Keratinocyte (primary cell): ENCODE results near the gene LHPP. TPM values are rescaled to one million over a fixed set of nuclear protein-coding genes. Genes with fewer than 3 reads are reported as not detected.

Experiments used
- DNase-seq: peaks from one replicate; pipeline ENCODE4 v3.0.0-alpha.2; 2011; ENCODE audit warnings: low read depth, missing footprints, low spot score
- FAIRE-seq: peaks from 2 replicates; lab custom pipeline; 2011; peaks lifted over from hg19 to GRCh38; lab: Jason Lieb, UNC
- H2AFZ ChIP-seq: 2 replicates; pipeline ENCODE4 v1.6.0; 2012; ENCODE audit warnings: low read length, control low read depth, inconsistent platforms; ENCODE audit not compliant: control insufficient read depth
- H3K27ac ChIP-seq: 2 replicates; pipeline ENCODE4 v1.5.1; 2011; ENCODE audit warnings: low read length; ENCODE audit not compliant: control insufficient read depth, insufficient read depth
- H3K27me3 ChIP-seq: 3 replicates; pipeline ENCODE4 v1.6.0; 2011; ENCODE audit warnings: low read length; ENCODE audit not compliant: control insufficient read depth, insufficient read depth; ENCODE audit errors: extremely low read depth
- H3K36me3 ChIP-seq, 2 experiments: 2 replicates in 1 of 2; 3 replicates in 1 of 2; pipeline ENCODE4 v1.5.1; 2011; ENCODE audit warnings: low read length in 2 of 2, mild to moderate bottlenecking in 1 of 2; ENCODE audit not compliant: control insufficient read depth in 2 of 2, insufficient read depth in 2 of 2; ENCODE audit errors: extremely low read depth in 1 of 2
- H3K4me1 ChIP-seq: 3 replicates; pipeline ENCODE4 v1.5.1; 2011; ENCODE audit warnings: low read length; ENCODE audit not compliant: control insufficient read depth, insufficient read depth; ENCODE audit errors: extremely low read depth
- H3K4me2 ChIP-seq: 3 replicates; pipeline ENCODE4 v1.6.0; 2011; ENCODE audit warnings: low read depth, low read length; ENCODE audit not compliant: control insufficient read depth, insufficient read depth; ENCODE audit errors: extremely low read depth
- H3K4me3 ChIP-seq, 3 experiments: fragments of 200-600 bp in 1 of 3; sonication (generic) in 1 of 3; 2 replicates in 2 of 3; 3 replicates in 1 of 3; pipeline ENCODE4 v1.5.1; 2011 to 2016; ENCODE audit warnings: low read length in 3 of 3, mild to moderate bottlenecking in 3 of 3, control low read depth in 2 of 3, inconsistent platforms in 1 of 3, low read depth in 1 of 3, mixed read lengths in 1 of 3, mixed run types in 1 of 3, moderate library complexity in 1 of 3; ENCODE audit not compliant: control insufficient read depth in 2 of 3, insufficient read depth in 2 of 3; ENCODE audit errors: extremely low read depth in 1 of 3
- H3K79me2 ChIP-seq: 2 replicates; pipeline ENCODE4 v1.6.0; 2012; ENCODE audit warnings: low read length; ENCODE audit not compliant: control insufficient read depth, insufficient read depth
- H3K9ac ChIP-seq: 3 replicates; pipeline ENCODE4 v1.6.0; 2011; ENCODE audit warnings: low read length; ENCODE audit not compliant: control insufficient read depth, insufficient read depth; ENCODE audit errors: extremely low read depth
- H3K9me1 ChIP-seq: 3 replicates; pipeline ENCODE4 v1.6.0; 2011; ENCODE audit warnings: low read length; ENCODE audit not compliant: control insufficient read depth, insufficient read depth; ENCODE audit errors: extremely low read depth
- H3K9me3 ChIP-seq: 2 replicates; pipeline ENCODE4 v1.5.1; 2012; ENCODE audit warnings: low read depth, low read length; ENCODE audit not compliant: control insufficient read depth
- H4K20me1 ChIP-seq: 3 replicates; pipeline ENCODE4 v1.6.0; 2011; ENCODE audit warnings: low read length; ENCODE audit not compliant: control insufficient read depth, insufficient read depth; ENCODE audit errors: extremely low read depth
- EZH2 ChIP-seq: IDR thresholded peaks from one replicate; pipeline ENCODE4 v1.6.1; 2012; ENCODE audit warnings: inconsistent platforms, mild to moderate bottlenecking, low read length, moderate library complexity
- dilution Hi-C: fragments of 300-500 bp; cut with MboI; formaldehyde crosslinking; loops from one replicate; pipeline ENCODE4 v1.7.0; 2020; ENCODE audit warnings: low sequenced_read_pairs; ENCODE audit not compliant: extremely low pct_ligation_motif_present
- polyA plus RNA-seq, 5 experiments: library from polyadenylated mRNA; depleted of rRNA in 3 of 5; stranded (reverse) in 3 of 5; stranded (forward) in 1 of 5; unstranded in 1 of 5; fragments of >200 nt; gene quantifications; 1 replicate in 1 of 5; 2 replicates in 3 of 5; 3 replicates in 1 of 5; pipeline versions ENCODE4 v1.2.1 to v1.2.3, GENCODE V29; 2011 to 2012; ENCODE audit warnings: missing spikeins in 2 of 5, low read depth in 1 of 5, low replicate concordance in 1 of 5
- TF ChIP-seq, protein P1 (sequence below), 3 experiments: IDR thresholded peaks in 1 of 3; conservative IDR thresholded peaks in 1 of 3; optimal IDR thresholded peaks in 1 of 3; 2 replicates in 2 of 3; 3 replicates in 1 of 3; pipeline versions ENCODE3 to v1.5.1; 2011; ENCODE audit warnings: low read length in 3 of 3, mild to moderate bottlenecking in 3 of 3, moderate library complexity in 2 of 3, control low read depth in 1 of 3, inconsistent platforms in 1 of 3; ENCODE audit not compliant: insufficient read depth in 2 of 3; ENCODE audit errors: extremely low read depth in 1 of 3

Gene LHPP
- polyA plus RNA-seq, 1 donor (not counting 4 experiments of a cell fraction or from before 2014, with no cell fraction given) = 13.1 TPM

DNA sequence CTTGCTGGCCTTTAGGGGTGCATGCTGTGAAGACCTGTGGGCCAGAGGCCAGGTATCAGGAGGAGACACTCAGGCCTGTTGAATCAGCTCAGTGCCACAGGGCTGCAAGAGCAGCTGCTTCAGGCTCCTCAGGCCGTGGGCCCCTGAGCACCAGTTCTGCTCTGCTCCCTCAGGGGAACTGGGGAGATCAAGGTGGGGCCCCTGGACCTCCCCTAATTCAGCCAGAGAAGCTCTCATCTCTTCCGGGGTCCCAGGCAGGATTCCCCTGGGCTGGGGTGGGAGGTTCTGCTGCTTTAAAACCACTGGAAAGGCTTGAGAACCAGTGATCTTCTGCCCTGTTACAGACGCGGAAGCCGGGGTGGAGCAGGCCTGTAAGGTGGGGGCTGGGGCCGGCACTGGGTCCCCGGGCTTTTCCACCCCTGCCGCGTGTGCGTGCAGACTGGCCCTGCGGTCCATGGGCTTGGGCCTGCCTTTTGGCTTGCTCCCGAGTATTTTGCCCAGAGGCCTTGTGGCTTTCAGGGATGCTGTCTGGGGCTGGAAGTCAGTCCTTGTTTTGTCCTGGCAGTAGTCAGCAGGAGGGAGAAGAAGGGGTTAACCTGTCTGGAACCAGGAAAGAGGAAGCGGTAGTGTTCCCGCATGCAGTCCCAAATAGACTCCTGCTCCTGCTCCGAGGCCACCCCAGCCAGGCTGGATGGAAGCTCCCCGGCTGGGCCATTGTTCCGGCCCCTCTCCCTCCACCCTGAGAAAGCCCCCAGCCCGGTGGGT is 74.3 kb downstream of the LHPP start:
- Histone ChIP-seq H3K36me3 (no peaks in the 10 kb centered on the region), H3K9me1 (no peaks in the 10 kb centered on the region), H3K4me3 (no peak overlapping the region), H3K79me2 (no peaks in the 10 kb centered on the region), H4K20me1 (no peaks in the 10 kb centered on the region), H3K9me3 (no peaks in the 10 kb centered on the region), H3K27me3 (no peaks in the 10 kb centered on the region), H3K27ac (no peak overlapping the region), H3K4me2 (no peak overlapping the region), H2AFZ (no peak overlapping the region), H3K4me1 (peaks cover 3% of the 10 kb centered on the region), H3K9ac (no peak overlapping the region)
- TF ChIP-seq, protein P1, sequence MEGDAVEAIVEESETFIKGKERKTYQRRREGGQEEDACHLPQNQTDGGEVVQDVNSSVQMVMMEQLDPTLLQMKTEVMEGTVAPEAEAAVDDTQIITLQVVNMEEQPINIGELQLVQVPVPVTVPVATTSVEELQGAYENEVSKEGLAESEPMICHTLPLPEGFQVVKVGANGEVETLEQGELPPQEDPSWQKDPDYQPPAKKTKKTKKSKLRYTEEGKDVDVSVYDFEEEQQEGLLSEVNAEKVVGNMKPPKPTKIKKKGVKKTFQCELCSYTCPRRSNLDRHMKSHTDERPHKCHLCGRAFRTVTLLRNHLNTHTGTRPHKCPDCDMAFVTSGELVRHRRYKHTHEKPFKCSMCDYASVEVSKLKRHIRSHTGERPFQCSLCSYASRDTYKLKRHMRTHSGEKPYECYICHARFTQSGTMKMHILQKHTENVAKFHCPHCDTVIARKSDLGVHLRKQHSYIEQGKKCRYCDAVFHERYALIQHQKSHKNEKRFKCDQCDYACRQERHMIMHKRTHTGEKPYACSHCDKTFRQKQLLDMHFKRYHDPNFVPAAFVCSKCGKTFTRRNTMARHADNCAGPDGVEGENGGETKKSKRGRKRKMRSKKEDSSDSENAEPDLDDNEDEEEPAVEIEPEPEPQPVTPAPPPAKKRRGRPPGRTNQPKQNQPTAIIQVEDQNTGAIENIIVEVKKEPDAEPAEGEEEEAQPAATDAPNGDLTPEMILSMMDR (optimal IDR thresholded peaks at IDR 0.05 in 1 of 3, IDR thresholded peaks at IDR 0.05 in 1 of 3, conservative IDR thresholded peaks at IDR 0.05 in 1 of 3; ENCODE audit: extremely low read depth in 1 of 3, insufficient read depth in 2 of 3, low read length in 3 of 3) = no peak
- TF ChIP-seq EZH2 = no peak
- dilution Hi-C loops = no loop called here
- no peak for FAIRE-seq
- DNase-seq = no peak

DNA sequence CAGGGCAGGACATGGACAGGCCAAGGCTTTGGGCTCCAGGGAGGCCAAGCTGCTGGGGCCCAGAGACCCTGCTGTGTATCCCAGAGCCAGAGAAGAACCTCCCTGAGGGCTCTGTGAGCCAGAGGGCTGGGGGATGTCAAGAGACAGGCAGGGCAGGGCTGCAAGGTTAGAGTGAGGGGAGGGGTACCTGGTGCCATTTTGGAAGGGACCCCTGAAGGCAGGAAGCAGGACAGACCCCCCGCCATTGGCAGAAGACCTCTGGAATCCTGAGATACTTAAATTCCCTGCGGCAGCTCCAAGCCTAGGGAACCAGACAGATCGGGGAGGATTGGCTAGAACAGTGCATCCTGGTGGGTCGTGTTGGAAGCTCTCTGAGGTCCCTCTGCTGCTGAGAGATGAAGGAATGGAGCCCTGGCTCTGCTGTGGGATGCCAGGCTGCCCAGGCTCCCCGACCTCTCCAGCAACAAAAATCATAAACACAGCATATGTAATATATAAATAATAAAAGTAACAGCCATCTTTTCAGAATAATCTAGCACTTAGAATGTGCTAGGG is 75.0 kb downstream of the LHPP start:
- no peak overlapping the region for H3K9ac ChIP-seq
- H3K4me3 ChIP-seq = no peak overlapping the region
- dilution Hi-C loops = no loop called here
- H4K20me1 ChIP-seq = no peaks in the 10 kb centered on the region
- H3K4me2 ChIP-seq = no peak overlapping the region
- no peaks in the 10 kb centered on the region for H3K79me2 ChIP-seq
- H2AFZ ChIP-seq = no peak overlapping the region
- no peak for DNase-seq
- TF ChIP-seq, protein P1 (optimal IDR thresholded peaks at IDR 0.05 in 1 of 3, IDR thresholded peaks at IDR 0.05 in 1 of 3, conservative IDR thresholded peaks at IDR 0.05 in 1 of 3; ENCODE audit: extremely low read depth in 1 of 3, insufficient read depth in 2 of 3, low read length in 3 of 3) = no peak
- TF ChIP-seq EZH2 = no peak
- no peak for FAIRE-seq
- H3K27ac ChIP-seq = no peak overlapping the region
- no peaks in the 10 kb centered on the region for H3K36me3 ChIP-seq
- H3K4me1 ChIP-seq = peaks cover 3% of the 10 kb centered on the region
- H3K9me3 ChIP-seq = no peaks in the 10 kb centered on the region
- H3K9me1 ChIP-seq = no peaks in the 10 kb centered on the region
- H3K27me3 ChIP-seq = no peaks in the 10 kb centered on the region
